GM19395 (cell line): Measurements from ENCODE around the gene RASSF6.
"Not testable (repeated sequence)": the region's sequence is repeated elsewhere in the genome, so short reads cannot be mapped to it uniquely, and the experiment has no call there.

Experiments
- ATAC-seq: cut with Tn5 transposase; IDR thresholded peaks from one replicate; pipeline ENCODE4 v1.9.1; 2021; ENCODE audit warnings: mild to moderate bottlenecking, moderate library complexity; ENCODE audit not compliant: unreplicated experiment

The RASSF6 gene

GRCh38 chr4:73612032-73612431, 8.2 kb downstream of the RASSF6 start:
- no peak for ATAC-seq

- ATAC-seq: no peak
These were observed 10.5 kb downstream of the RASSF6 start for GRCh38 chr4:73609706-73610105.

GRCh38 chr4:73608689-73609594, 11.3 kb downstream of the RASSF6 start:
- peak; percentile 34 for ATAC-seq

- ATAC-seq: peak; percentile 25
These were observed 12.7 kb downstream of the RASSF6 start for GRCh38 chr4:73607375-73608033.

GRCh38 chr4:73606465-73606974, 13.7 kb downstream of the RASSF6 start:
- peak; percentile 77 for ATAC-seq

GRCh38 chr4:73603854-73604584, 16.2 kb downstream of the RASSF6 start:
- ATAC-seq: no peak

GRCh38 chr4:73603271-73603710, 16.9 kb downstream of the RASSF6 start:
- peak; percentile 38 for ATAC-seq

- no peak for ATAC-seq
These were observed 19.3 kb downstream of the RASSF6 start for GRCh38 chr4:73600954-73601353.

GRCh38 chr4:73599182-73599581, 21.1 kb downstream of the RASSF6 start:
- ATAC-seq: no peak

- ATAC-seq: no peak
These were observed 22.6 kb downstream of the RASSF6 start for GRCh38 chr4:73597594-73597993.

- not testable (repeated sequence) for ATAC-seq
These were observed 23.1 kb downstream of the RASSF6 start for GRCh38 chr4:73597183-73597582.

- no peak for ATAC-seq
These were observed 24.2 kb downstream of the RASSF6 start for GRCh38 chr4:73596001-73596400.

GRCh38 chr4:73593631-73594241, 26.5 kb downstream of the RASSF6 start:
- ATAC-seq: no peak

- peak; percentile 94 for ATAC-seq
These were observed 30.1 kb downstream of the RASSF6 start for GRCh38 chr4:73589887-73590801.

- ATAC-seq: peak; percentile 43
These were observed 30.9 kb downstream of the RASSF6 start for GRCh38 chr4:73589261-73589847.

- ATAC-seq: no peak
These were observed 31.6 kb downstream of the RASSF6 start for GRCh38 chr4:73588613-73589012.

- no peak for ATAC-seq
These were observed 33.6 kb downstream of the RASSF6 start for GRCh38 chr4:73586666-73587065.

GRCh38 chr4:73586040-73586439, 34.2 kb downstream of the RASSF6 start:
- no peak for ATAC-seq

- no peak for ATAC-seq
These were observed 34.9 kb downstream of the RASSF6 start for GRCh38 chr4:73585345-73585744.
